Astrocyte of the cerebellum (primary cell): Measurements from ENCODE around the gene INTS2.

Experiments used
- DNase-seq: peaks from one replicate; pipeline ENCODE4 v3.0.0-alpha.2; 2011; ENCODE audit warnings: low read depth
- H3K4me3 ChIP-seq: 2 replicates; pipeline ENCODE4 v1.5.1; 2011; ENCODE audit warnings: mild to moderate bottlenecking, low read depth, low read length, moderate library complexity
- in situ Hi-C: cut with HindIII; loops from 2 replicates; pipeline ENCODE4 v1.10.0; 2017; ENCODE audit warnings: low sequenced_read_pairs
- TF ChIP-seq, protein P1 (sequence below): IDR thresholded peaks from 2 replicates; pipeline ENCODE4 v1.5.1; 2012; ENCODE audit warnings: low read length, low read depth, moderate library complexity, mild to moderate bottlenecking; ENCODE audit errors: missing control alignments

Gene INTS2

GRCh38 chr17:61835606-61836005 lies 92.2 kb downstream of the INTS2 start:
- DNase-seq, result no peak
- in situ Hi-C loops, result no loop called here
- TF ChIP-seq, protein P1, sequence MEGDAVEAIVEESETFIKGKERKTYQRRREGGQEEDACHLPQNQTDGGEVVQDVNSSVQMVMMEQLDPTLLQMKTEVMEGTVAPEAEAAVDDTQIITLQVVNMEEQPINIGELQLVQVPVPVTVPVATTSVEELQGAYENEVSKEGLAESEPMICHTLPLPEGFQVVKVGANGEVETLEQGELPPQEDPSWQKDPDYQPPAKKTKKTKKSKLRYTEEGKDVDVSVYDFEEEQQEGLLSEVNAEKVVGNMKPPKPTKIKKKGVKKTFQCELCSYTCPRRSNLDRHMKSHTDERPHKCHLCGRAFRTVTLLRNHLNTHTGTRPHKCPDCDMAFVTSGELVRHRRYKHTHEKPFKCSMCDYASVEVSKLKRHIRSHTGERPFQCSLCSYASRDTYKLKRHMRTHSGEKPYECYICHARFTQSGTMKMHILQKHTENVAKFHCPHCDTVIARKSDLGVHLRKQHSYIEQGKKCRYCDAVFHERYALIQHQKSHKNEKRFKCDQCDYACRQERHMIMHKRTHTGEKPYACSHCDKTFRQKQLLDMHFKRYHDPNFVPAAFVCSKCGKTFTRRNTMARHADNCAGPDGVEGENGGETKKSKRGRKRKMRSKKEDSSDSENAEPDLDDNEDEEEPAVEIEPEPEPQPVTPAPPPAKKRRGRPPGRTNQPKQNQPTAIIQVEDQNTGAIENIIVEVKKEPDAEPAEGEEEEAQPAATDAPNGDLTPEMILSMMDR, result no peak

GRCh38 chr17:61834610-61835009 lies 93.2 kb downstream of the INTS2 start:
- DNase-seq, result no peak
- TF ChIP-seq, protein P1, result no peak
- in situ Hi-C loops, result no loop called here
- no peak overlapping the region for H3K4me3 ChIP-seq

More at GRCh38 chr17:61835606-61836005, 92.2 kb downstream of the INTS2 start:
- no peak overlapping the region for H3K4me3 ChIP-seq

- H3K4me3 ChIP-seq, result no peak overlapping the region
- DNase-seq, result peak; percentile 5
- TF ChIP-seq, protein P1, result no peak
- in situ Hi-C loops, result no loop called here
These were observed 94.1 kb downstream of the INTS2 start for GRCh38 chr17:61833536-61834193.

DNA sequence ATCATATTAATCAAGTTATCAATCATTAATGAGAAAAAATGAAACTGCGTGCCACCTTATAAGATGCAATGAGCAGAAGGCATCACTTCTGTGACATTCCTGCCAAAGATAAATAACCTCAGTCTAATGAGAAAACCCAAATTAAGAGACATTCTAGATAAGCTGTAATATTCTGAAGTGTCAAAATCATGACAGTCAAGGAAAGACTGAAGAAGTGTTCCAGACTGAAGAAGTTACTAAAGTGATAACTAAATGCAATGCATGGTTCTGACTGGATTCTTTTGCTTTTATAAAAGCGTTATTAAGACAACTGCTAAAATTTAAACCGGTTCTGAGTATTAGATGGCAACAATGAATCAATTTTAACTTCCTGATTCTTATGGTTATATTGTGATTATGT lies 95.3 kb downstream of the INTS2 start:
- DNase-seq, result no peak
- in situ Hi-C loops, result no loop called here
- no peak overlapping the region for H3K4me3 ChIP-seq
- TF ChIP-seq, protein P1, result no peak

GRCh38 chr17:61831099-61831498 lies 96.7 kb downstream of the INTS2 start:
- H3K4me3 ChIP-seq, result no peak overlapping the region
- TF ChIP-seq, protein P1, result no peak
- in situ Hi-C loops, result no loop called here
- DNase-seq, result no peak

DNA sequence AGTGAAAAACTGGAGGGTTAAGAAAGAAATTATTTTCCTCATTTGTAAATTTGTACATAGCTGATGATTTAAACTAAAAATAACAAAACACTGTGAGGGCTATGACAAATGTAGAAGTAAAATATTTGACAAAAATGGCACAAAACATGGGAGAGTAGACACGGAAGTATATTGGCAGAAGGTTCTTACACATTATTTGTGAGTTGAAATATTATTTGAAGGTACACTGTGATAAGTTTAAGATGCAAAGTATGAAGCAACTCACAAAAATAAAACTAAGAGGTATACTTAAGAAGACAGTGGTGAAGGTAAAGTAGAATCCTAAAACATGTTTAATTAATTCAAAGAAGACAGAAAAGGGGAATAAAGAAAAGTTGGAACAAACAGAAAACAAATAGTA lies 99.1 kb downstream of the INTS2 start:
- H3K4me3 ChIP-seq, result no peak overlapping the region
- TF ChIP-seq, protein P1, result no peak
- in situ Hi-C loops, result no loop called here
- no peak for DNase-seq
